ENCODE results near the gene ETAA1. TPM values are rescaled to one million over a fixed set of nuclear protein-coding genes. Genes with fewer than 3 reads are reported as not detected.

Gene ETAA1
- total RNA-seq, 1 experiment from 2014 or later, result 12.4 TPM

- ChIA-PET POLR2A (no interaction called here), CTCF (no interaction called here)
- Mint-ChIP-seq H3K4me1 (ENCODE audit: low read depth, unreplicated experiment) (no peaks in the 10 kb centered on the region), H3K36me3 (ENCODE audit: insufficient read depth, unreplicated experiment) (no peaks in the 10 kb centered on the region), H3K9me3 (ENCODE audit: unreplicated experiment) (no peaks in the 10 kb centered on the region), H3K27ac (ENCODE audit: unreplicated experiment) (no peak overlapping the region), H3K4me3 (ENCODE audit: unreplicated experiment) (no peak overlapping the region), H3K27me3 (ENCODE audit: insufficient read depth, unreplicated experiment) (peaks cover 3% of the 10 kb centered on the region)
- no peaks in the 10 kb centered on the region for H3K4me1 ChIP-seq
- DNase-seq, result no peak
- intact Hi-C loops (cut with micrococcal nuclease; ENCODE audit: unreplicated experiment), result loop anchor here (1.0 kb wide), 1 partner anchor 39 kb away; no protein-coding TSS in a partner anchor
- H3K9me3 ChIP-seq, result no peaks in the 10 kb centered on the region
- H3K4me3 ChIP-seq (ENCODE audit: low read depth, low read length), result no peak overlapping the region
- no peaks in the 10 kb centered on the region for H3K27me3 ChIP-seq (replicated peaks; ENCODE audit: control insufficient read depth, insufficient read depth, low read length)
- no peaks in the 10 kb centered on the region for H3K36me3 ChIP-seq (ENCODE audit: control insufficient read depth, insufficient read depth, low read length)
- BruUV-seq (replicated peaks), result no TSS peak
- TF ChIP-seq CTCF (IDR thresholded peaks at IDR 0.05; ENCODE audit: insufficient read depth in 1 of 2, low read depth in 1 of 2, low read length in 1 of 2, severe bottlenecking in 1 of 2, unreplicated experiment in 1 of 2), result no peak
Observed at GRCh38 chr2:67374949-67375348, 22.2 kb upstream of the ETAA1 start.

- intact Hi-C loops (cut with micrococcal nuclease; ENCODE audit: unreplicated experiment), result no loop called here
- Mint-ChIP-seq H3K36me3 (ENCODE audit: insufficient read depth, unreplicated experiment) (no peaks in the 10 kb centered on the region), H3K4me3 (ENCODE audit: unreplicated experiment) (no peak overlapping the region), H3K4me1 (ENCODE audit: low read depth, unreplicated experiment) (no peaks in the 10 kb centered on the region), H3K9me3 (ENCODE audit: unreplicated experiment) (no peaks in the 10 kb centered on the region), H3K27me3 (ENCODE audit: insufficient read depth, unreplicated experiment) (peaks cover 3% of the 10 kb centered on the region), H3K27ac (ENCODE audit: unreplicated experiment) (no peak overlapping the region)
- Histone ChIP-seq H3K36me3 (ENCODE audit: control insufficient read depth, insufficient read depth, low read length) (no peaks in the 10 kb centered on the region), H3K27me3 (replicated peaks; ENCODE audit: control insufficient read depth, insufficient read depth, low read length) (no peaks in the 10 kb centered on the region), H3K4me1 (no peaks in the 10 kb centered on the region), H3K4me3 (ENCODE audit: low read depth, low read length) (no peak overlapping the region), H3K9me3 (no peaks in the 10 kb centered on the region)
- ChIA-PET CTCF (no interaction called here), POLR2A (no interaction called here)
- BruUV-seq (replicated peaks), result no TSS peak
- TF ChIP-seq CTCF (IDR thresholded peaks at IDR 0.05; ENCODE audit: insufficient read depth in 1 of 2, low read depth in 1 of 2, low read length in 1 of 2, severe bottlenecking in 1 of 2, unreplicated experiment in 1 of 2), result no peak
- DNase-seq, result no peak
Observed at GRCh38 chr2:67378555-67378954, 18.6 kb upstream of the ETAA1 start.

- Mint-ChIP-seq H3K27ac (ENCODE audit: unreplicated experiment) (no peak overlapping the region), H3K27me3 (ENCODE audit: insufficient read depth, unreplicated experiment) (peaks cover 3% of the 10 kb centered on the region), H3K36me3 (ENCODE audit: insufficient read depth, unreplicated experiment) (no peaks in the 10 kb centered on the region), H3K9me3 (ENCODE audit: unreplicated experiment) (no peaks in the 10 kb centered on the region), H3K4me3 (ENCODE audit: unreplicated experiment) (no peak overlapping the region), H3K4me1 (ENCODE audit: low read depth, unreplicated experiment) (no peaks in the 10 kb centered on the region)
- DNase-seq, result no peak
- H3K9me3 ChIP-seq, result no peaks in the 10 kb centered on the region
- H3K4me3 ChIP-seq (ENCODE audit: low read depth, low read length), result no peak overlapping the region
- no peak for TF ChIP-seq CTCF (IDR thresholded peaks at IDR 0.05; ENCODE audit: insufficient read depth in 1 of 2, low read depth in 1 of 2, low read length in 1 of 2, severe bottlenecking in 1 of 2, unreplicated experiment in 1 of 2)
- intact Hi-C loops (cut with micrococcal nuclease; ENCODE audit: unreplicated experiment), result no loop called here
- H3K27me3 ChIP-seq (replicated peaks; ENCODE audit: control insufficient read depth, insufficient read depth, low read length), result no peaks in the 10 kb centered on the region
- ChIA-PET POLR2A (no interaction called here), CTCF (no interaction called here)
- no TSS peak for BruUV-seq (replicated peaks)
- no peaks in the 10 kb centered on the region for H3K4me1 ChIP-seq
- H3K36me3 ChIP-seq (ENCODE audit: control insufficient read depth, insufficient read depth, low read length), result no peaks in the 10 kb centered on the region
Observed at GRCh38 chr2:67379048-67379447, 18.1 kb upstream of the ETAA1 start.

Data from Caco-2 (cell line).